D721Med (cell line): ENCODE data around the gene TCP11L2.

Experiments
- DNase-seq: peaks from one replicate; pipeline ENCODE4 v3.0.0; 2011; ENCODE audit warnings: low spot score; ENCODE audit not compliant: insufficient read length
- FAIRE-seq: peaks from 2 replicates; lab custom pipeline; 2011; peaks lifted over from hg19 to GRCh38; lab: Jason Lieb, UNC
- TF ChIP-seq, protein P1 (sequence below): IDR thresholded peaks from 2 replicates; pipeline ENCODE4 v1.5.1; 2012; ENCODE audit warnings: mild to moderate bottlenecking, control low read depth; ENCODE audit not compliant: insufficient read depth; ENCODE audit errors: missing control alignments

The TCP11L2 gene

DNA sequence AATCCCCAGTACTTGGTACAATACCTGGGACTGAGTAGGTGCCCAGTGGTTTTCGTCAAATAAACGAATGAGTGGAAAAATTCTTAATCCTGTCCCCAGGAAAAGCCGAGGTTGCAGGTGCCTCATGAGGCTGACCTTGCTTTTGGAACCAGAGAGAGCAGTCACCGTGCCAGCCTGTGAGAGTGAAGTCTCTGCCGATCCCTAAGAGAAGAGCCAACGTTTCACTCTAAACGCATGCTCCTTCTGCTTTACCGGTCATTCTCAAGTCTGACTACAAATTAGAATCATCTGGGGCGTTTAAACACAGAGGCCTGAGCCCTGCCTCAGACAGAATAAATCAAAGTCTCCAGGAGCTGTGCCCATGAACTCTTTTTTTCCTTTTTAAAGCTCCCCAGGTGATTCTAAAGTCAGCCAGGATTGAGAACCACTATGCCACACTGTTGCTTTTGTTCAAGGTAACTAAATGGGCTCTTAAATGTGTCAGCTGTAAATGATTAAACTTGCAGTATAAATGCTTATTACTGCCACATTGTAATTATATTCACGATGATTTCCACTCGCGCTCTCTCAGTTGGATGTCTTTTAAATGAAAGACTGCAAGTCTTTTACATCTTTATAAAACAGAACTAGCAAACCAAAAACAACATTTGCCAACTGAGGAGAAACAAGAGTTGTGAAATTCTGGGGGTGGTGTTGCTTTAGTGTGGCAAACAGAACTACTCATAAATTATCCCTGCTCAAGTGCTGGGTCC lies 26.9 kb downstream of the TCP11L2 start:
- DNase-seq, result no peak
- FAIRE-seq, result no peak
- TF ChIP-seq, protein P1, sequence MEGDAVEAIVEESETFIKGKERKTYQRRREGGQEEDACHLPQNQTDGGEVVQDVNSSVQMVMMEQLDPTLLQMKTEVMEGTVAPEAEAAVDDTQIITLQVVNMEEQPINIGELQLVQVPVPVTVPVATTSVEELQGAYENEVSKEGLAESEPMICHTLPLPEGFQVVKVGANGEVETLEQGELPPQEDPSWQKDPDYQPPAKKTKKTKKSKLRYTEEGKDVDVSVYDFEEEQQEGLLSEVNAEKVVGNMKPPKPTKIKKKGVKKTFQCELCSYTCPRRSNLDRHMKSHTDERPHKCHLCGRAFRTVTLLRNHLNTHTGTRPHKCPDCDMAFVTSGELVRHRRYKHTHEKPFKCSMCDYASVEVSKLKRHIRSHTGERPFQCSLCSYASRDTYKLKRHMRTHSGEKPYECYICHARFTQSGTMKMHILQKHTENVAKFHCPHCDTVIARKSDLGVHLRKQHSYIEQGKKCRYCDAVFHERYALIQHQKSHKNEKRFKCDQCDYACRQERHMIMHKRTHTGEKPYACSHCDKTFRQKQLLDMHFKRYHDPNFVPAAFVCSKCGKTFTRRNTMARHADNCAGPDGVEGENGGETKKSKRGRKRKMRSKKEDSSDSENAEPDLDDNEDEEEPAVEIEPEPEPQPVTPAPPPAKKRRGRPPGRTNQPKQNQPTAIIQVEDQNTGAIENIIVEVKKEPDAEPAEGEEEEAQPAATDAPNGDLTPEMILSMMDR, result no peak

GRCh38 chr12:106331599-106331998 lies 29.1 kb downstream of the TCP11L2 start:
- TF ChIP-seq, protein P1, result no peak
- FAIRE-seq, result no peak
- DNase-seq, result no peak

DNA sequence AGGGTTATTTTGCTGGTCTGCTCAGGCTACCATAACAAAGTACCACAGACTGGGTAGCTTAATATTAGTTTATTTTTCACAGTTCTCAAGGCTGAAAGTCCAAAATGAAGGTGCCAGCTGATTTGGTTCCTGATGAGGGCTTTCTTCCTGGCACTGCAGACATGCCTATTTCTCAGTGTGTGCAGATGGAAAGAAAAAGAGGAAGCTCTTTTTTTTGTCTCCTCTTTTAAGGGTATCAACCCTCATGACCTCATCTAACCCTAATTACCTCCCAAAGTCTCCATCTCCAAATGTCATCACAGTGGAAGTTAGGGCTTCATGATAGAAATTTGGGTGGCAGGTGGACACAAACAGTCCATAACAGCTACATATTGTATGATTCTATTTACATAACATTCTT lies 30.0 kb downstream of the TCP11L2 start:
- TF ChIP-seq, protein P1, result no peak
- no peak for DNase-seq
- no peak for FAIRE-seq

GRCh38 chr12:106333010-106333409 lies 30.5 kb downstream of the TCP11L2 start:
- DNase-seq, result no peak
- no peak for FAIRE-seq
- TF ChIP-seq, protein P1, result no peak

DNA sequence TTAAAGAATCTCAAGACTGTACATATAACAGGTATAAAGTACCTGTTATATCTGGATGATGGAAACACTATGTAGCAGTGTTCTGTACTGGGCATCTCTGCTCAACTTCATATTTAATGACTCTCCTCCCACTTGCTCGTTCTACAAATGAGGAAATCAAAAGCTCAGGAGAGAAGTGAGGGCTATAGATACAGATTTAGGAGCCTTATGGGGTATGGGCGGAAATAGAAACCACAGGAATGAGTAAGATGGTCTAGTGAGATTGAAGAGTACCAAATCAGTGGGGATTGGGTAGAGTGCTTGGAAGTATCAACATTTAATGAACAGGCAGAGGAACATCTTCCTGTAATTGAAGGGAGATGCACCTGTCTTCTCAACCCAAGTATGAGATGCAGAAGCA lies 31.2 kb downstream of the TCP11L2 start:
- FAIRE-seq (no peak), DNase-seq (no peak)
- TF ChIP-seq, protein P1, result no peak

GRCh38 chr12:106341086-106341877 lies 38.7 kb downstream of the TCP11L2 start:
- TF ChIP-seq, protein P1, result no peak
- FAIRE-seq (no peak), DNase-seq (no peak)
